Heart left ventricle (tissue), 13 donors: ENCODE measurements around the gene BAIAP3.

Source experiments
- POLR2A ChIP-seq, 2 donors: fragments of 450-650 bp; IDR thresholded peaks; one replicate each; pipeline ENCODE4 v1.6.1; 2017; ENCODE audit warnings: antibody characterized with exemption in 2 of 2, mild to moderate bottlenecking in 2 of 2, moderate library complexity in 2 of 2
- TF ChIP-seq, protein P1 (sequence below), 12 donors: fragments of 200-600 bp; sonication (generic) in 4 of 12; IDR thresholded peaks; one replicate each; pipeline versions ENCODE4 v1.5.0 to v1.8.0; 2018 to 2022; ENCODE audit warnings: antibody characterized with exemption in 12 of 12, mild to moderate bottlenecking in 5 of 12
- donor health status: ischemic (EF 13 %, LVEDD 7.1; RV severe dilation, severe dysfunction).
- donor health status: DM: no; HTN: yes; CAD: no.
- donor health status: DM: no; HTN: no; CAD: no.
- donor health status: ischemic (EF 25% LVEDD 6.9; RV normal size, moderate dysfunction).
- donor health status: ischemic (EF 25% LVEDD 5.7; RV mildly dilated, moderate dysfunction).
- donor health status: ischemic (EF 35%, LVEDD 5.7; RV mildly dilated, moderate dysfunction).
- donor health status: nonischemic (EF 11% LVEDD 7.7; RV severe dilation, severe dysfunction).
- donor health status: DM: yes; HTN: yes; CAD: no.
- donor health status: PGD.
- donor health status: ischemic (EF 29% LVEDD 5.4; RV normal size, mild dysfunction).
- donor health status: nonischemic (EF 23%, LVEDD 6.1; RV moderate dilation, normal function).

DNA sequence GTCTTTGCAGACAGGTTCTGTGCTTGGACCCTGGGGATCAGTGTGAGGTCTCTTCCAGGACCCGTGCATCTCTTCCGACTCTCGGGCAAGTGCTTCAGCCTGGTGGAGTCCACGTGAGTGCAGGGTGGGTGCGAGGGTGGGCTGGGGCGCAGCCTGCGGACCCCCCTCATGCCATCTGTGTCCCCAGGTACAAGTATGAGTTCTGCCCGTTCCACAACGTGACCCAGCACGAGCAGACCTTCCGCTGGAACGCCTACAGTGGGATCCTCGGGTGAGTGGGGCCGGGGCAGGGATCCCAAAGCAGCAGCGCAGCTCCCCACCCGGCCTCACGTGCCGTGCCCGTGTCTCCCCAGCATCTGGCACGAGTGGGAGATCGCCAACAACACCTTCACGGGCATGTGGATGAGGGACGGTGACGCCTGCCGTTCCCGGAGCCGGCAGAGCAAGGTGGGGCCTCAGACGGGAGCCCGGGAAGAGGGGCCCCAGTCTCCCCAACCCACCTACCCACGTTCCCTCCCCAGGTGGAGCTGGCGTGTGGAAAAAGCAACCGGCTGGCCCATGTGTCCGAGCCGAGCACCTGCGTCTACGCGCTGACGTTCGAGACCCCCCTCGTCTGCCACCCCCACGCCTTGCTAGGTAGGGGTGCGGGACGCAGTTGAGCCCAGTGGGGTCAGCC lies 28.4 kb downstream of the BAIAP3 start:
- TF ChIP-seq, protein P1, sequence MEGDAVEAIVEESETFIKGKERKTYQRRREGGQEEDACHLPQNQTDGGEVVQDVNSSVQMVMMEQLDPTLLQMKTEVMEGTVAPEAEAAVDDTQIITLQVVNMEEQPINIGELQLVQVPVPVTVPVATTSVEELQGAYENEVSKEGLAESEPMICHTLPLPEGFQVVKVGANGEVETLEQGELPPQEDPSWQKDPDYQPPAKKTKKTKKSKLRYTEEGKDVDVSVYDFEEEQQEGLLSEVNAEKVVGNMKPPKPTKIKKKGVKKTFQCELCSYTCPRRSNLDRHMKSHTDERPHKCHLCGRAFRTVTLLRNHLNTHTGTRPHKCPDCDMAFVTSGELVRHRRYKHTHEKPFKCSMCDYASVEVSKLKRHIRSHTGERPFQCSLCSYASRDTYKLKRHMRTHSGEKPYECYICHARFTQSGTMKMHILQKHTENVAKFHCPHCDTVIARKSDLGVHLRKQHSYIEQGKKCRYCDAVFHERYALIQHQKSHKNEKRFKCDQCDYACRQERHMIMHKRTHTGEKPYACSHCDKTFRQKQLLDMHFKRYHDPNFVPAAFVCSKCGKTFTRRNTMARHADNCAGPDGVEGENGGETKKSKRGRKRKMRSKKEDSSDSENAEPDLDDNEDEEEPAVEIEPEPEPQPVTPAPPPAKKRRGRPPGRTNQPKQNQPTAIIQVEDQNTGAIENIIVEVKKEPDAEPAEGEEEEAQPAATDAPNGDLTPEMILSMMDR (IDR thresholded peaks at IDR 0.05) = no peak
- no peak for TF ChIP-seq POLR2A (IDR thresholded peaks at IDR 0.05)
